GM19463 (cell line): ENCODE results near the gene GPHA2.
"Not testable (repeated sequence)": the region's sequence is repeated elsewhere in the genome, so short reads cannot be mapped to it uniquely, and the experiment has no call there.

ENCODE experiments used
- ATAC-seq: cut with Tn5 transposase; IDR thresholded peaks from one replicate; pipeline ENCODE4 v1.9.1; 2021; ENCODE audit warnings: mild to moderate bottlenecking, moderate library complexity; ENCODE audit not compliant: unreplicated experiment

GPHA2 gene, protein sequence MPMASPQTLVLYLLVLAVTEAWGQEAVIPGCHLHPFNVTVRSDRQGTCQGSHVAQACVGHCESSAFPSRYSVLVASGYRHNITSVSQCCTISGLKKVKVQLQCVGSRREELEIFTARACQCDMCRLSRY

GRCh38 chr11:64935359-64936081 is at the start of gene GPHA2:
Gene GPHA2, minus strand, starts transcription at chr11:64935893. Its CDS starts 433 bp downstream, at chr11:64935460.
- ATAC-seq = no peak

DNA sequence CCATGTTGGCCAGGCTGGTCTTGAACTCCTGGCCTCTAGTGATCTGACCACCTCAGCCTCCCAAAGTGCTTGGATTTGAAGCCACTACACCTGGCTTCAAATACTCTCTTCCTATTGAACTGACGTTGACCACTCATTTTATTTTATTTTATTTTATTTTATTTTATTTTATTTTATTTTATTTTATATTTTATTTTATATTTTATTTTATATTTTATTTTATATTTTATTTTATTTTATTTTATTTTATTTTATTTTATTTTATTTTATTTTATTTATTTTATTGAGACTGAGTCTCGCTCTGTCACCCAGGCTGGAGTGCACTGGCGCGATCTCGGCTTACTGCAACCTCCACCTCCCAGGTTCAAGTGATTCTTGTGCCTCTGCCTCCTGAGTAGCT is 47.6 kb upstream of the GPHA2 start:
- not testable (repeated sequence) for ATAC-seq

DNA sequence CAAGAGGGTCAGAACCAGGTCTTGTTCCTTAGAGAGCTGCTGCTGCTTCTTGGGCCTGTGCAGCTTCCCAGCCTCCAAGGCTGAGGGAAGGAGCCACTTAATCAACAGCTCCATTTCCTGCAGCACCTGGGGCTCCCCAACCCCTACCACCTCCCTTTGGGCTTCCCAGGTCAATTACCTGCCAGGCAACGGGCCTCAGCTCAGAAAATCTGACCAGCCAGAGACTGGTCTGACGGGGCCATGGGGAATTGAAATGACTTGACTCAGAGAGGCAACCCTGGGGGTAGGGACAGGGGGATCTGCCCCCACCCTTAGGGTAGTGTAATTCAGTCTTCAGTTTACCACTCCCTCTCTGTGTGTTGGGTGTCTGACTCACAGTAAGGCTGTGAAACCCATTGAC is 41.0 kb upstream of the GPHA2 start:
- no peak for ATAC-seq

DNA sequence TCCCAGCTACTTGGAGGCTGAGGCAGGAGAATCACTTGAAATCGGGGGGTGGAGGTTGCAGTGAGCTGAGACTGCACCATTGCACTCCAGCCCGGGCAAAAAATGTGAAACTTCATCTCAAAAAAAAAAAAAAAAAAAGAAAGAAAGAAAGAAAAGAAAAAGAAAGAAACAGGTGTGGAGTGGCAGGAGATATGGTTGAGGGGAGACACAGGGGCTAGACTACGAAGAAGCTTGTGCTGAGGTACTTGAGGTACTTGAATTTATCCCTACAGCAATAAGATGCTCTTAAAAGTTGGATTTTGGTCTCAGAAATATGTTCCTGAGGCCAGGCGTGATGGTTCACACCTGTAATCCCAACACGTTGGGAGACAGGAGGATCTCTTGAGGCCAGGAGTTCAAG is 38.4 kb upstream of the GPHA2 start:
- no peak for ATAC-seq

DNA sequence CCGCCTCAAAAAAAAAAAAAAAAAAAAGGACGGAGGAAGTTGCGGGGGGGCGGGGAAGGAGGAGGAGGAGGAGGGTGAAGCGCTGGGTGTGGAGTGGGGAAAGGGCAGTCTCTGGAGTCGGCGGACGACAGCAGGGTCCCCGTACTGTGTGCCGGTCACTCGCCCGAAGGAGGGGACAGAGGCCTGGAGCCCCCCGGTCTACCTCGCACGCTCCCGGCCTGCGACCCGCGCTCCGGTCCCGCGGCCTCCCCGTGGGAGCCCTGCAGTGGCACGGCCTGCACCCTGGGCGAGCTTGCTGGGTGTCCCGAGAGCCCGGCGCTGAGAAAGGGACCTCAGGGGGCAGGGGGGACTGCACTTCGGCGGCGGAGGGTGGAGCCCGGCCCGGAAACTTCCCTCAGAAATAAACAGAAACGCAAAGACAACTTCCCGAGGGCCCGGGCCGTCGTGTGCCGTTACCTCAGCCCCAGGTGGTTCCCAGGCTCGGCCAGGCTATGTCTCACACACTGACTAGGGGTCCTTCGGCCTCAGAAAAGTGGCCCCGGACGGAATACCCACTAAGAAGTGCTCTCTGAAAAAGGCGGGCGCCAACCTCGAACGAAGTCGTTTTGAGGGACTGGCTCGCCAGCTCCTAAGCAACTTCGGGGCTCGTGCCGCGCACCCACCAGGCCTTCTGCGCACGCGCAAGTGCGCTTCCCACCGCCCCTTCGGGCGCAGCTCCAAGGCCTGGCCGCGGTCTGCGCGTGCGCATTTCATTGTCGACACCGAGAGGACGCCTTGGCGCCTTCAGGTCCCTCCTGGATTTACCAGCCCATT is 35.9 kb upstream of the GPHA2 start, which contains the start of gene MAJIN:
Gene MAJIN, minus strand, starts transcription at position 688 of the 813 bp plus-strand sequence. CDS start 12,703 bp downstream, outside the sequence.
- no peak for ATAC-seq

GRCh38 chr11:64970731-64971151 is 35.0 kb upstream of the GPHA2 start:
- ATAC-seq = no peak

DNA sequence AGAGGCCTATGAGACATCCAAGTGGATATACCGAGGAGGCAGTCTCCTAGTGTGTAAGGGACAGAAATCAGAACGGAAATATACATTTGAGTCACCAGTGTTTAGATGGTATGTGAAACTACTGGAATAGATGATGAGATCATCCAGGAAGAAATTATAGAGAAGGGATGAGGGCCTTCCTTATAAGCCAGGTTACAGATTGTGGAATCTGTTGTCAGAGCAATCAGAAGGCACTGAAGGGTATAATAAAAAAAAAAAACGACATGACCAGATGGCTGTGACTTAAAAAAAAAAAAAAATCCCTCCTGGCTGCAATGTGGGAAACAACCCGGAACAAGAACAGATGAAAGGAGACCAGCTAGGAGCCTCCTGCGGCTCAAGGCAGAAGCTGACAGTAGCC is 33.5 kb upstream of the GPHA2 start:
- ATAC-seq = no peak

DNA sequence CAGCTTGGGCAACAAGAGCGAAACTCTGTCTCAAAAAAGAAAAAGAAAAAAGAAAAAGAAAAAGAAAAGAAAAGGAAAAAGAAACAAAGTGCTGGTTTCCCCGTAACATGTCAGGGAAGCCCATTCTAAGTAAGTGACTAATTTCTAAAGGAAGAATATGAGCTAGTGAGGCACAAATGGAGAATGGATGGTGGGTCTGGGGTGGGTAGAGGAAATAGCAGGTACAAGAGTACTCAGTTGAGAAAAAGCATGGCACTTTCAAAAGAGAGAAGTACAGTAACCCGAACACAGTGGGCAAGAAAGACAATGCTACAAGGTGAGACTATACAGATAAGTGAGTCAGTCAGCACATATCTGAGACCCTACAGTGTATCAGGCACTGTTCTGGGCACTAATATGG is 31.7 kb upstream of the GPHA2 start:
- no peak for ATAC-seq

DNA sequence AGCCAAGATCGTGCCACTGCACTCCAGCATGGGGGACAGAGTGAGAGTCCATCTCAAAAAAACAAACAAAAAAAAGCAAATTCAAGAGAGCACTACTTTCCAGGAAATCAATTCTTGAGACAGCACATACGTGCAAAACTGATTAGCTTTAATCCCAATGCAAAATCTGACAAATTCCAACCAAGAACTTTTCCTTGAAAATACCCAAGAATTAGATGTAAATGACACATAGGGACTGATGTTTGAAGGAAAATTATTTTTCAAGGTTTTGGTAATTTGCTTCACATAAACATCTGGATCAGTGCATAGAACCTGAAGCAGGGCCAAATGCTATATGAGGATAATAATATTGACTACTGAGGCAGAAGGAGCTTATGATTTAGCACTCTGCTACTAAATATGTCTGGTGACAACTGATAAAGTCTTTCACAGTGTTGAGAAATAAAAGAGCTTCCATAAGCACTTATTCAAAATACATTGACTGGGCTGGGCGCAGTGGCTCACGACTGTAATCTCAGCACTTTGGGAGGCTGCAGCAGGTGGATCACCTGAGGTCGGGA is 27.5 kb upstream of the GPHA2 start:
- no peak for ATAC-seq

DNA sequence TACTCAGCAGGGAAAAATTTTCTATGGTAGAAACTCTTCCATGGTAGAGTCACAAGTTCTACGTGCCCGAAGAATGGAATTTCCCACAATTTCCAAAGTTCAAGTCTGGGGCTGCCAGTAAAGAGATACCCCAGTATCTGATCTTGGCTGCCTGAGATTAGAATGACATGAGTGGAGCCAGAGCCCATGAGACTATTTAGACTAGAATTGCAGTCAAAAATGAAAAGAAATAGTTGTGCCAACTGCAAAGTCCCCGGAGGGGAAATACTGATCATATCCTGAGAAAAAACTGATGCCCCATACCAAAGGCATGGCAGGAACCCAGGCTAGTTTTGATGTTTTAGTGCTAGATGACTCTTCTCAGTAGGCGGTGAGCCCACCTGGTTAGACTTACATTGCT is 25.0 kb upstream of the GPHA2 start:
- ATAC-seq = no peak

- no peak for ATAC-seq
These were observed 23.8 kb upstream of the GPHA2 start for GRCh38 chr11:64959498-64959897.

DNA sequence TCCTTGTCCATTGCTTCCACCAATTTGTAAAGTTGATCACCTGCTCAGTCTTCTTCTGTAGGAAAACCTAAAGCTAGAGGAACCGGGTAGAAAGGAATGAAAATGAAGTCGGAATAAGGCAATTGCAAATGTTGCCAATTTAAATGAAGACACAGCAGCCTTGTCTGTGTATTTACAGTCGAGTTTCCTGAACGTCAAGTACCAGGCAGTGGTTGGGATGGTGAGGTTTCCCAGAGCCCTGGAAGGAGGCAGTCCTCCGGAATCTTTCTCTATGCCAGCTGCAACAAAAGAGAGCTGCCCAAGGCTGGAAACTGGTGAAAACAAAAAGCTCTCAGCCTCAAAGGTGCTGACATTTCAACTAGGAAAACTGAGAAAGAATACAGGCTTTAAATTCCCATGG is 18.5 kb upstream of the GPHA2 start:
- ATAC-seq = no peak

DNA sequence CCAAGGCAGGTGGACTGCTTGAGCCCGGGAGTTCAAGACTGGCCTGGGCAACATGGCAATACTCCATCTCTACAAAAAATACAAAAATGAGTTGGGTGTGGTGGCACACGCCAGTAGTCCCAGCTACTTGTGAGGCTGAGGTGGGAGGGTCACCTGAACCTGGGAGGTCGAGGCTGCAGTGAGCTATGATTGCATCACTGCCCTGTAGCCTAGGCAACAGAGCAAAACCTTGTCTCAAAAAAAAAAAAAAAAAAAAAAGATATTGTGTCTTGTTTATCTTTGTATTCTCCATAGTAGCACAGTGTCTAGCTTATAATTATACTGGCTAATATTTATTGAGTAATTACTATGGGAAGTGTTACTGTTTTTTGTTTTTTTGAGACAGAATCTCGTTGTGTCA is 15.8 kb upstream of the GPHA2 start:
- no peak for ATAC-seq

GRCh38 chr11:64947208-64947814 is 11.6 kb upstream of the GPHA2 start:
- no peak for ATAC-seq

DNA sequence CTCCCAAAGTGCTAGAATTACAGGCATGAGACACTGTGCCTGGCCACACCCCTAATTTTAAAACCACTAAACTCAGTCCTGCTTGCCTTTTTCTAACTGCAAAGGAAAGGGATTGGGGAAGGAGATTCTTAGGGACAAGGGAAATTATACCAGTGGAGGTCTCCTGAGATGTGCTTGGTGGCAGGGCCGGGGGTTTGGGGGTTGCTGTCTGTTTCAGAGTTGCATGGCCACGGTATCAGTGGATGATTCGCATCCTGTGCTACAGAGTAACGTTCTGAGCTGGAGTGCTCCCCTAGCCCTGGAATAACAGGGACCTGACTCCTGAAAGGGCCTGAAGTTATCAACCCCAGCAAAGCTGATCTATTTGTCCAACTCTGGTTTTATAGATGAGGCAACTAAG is 846 bp upstream of the GPHA2 start:
- no peak for ATAC-seq

DNA sequence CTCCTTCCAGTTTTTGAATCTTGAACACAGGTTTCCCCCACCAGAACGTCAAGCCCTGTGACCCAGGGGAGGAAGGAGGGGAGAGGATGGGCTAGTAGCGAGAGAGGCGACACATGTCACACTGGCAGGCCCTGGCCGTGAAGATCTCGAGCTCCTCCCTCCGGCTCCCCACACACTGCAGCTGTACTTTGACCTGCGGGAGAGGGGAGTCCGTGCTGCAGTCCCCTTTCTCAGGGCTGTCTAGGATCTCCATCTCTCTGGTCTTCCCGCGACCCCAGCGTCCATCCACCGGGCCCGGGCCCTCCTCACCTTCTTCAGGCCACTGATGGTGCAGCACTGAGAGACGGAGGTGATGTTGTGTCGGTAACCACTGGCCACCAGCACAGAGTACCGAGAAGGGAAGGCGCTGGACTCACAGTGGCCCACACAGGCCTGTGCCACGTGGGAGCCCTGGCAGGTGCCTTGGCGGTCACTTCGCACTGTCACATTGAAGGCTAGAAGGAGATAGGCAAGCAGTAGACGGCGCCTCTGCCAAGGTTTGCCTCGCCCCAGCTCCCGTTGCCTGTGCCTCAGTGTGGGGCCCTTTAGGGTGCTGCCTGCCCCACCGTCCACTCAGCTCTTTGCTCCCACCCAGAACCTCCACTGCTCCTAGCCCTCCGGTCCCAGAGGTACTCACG is 873 bp downstream of the GPHA2 start:
- ATAC-seq = no peak

DNA sequence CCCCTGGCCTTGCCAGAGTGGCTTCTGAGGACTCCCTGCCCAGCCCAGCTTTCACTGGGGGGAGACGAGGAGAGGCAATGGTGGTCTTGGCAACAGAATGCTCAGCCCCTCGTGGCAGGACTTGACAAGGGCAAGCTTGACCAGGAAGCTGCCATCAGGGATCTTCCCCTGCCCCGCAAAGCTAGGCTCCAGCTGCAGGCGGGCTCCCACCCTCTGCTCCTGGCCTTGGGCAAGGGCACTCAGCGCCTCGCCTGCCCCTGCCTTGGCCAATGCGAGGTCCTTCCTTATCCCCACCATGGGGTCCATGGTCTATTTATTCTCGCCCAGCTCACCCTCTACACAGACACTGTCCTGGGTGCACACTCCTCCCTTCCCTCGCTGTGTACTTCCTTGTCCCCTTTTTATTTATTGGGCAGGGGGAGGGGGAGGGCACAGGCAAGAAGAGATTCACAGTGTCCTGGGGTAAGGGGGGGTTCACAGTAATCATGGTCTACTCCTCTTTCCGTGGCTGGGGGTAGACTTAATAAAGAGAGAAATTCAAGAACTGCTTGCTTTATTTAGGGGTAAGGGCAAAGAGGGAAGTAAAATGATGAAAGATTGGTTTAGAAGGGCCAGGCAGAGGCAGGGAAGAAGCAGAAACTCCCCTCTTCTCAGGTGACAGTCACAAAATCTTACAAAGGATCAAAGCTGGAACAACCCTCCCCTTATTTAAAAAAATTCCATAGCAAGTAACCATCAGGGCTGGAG is 1.6 kb downstream of the GPHA2 start:
- no peak for ATAC-seq

GRCh38 chr11:64933213-64933934 is 2.3 kb downstream of the GPHA2 start:
- ATAC-seq = no peak

DNA sequence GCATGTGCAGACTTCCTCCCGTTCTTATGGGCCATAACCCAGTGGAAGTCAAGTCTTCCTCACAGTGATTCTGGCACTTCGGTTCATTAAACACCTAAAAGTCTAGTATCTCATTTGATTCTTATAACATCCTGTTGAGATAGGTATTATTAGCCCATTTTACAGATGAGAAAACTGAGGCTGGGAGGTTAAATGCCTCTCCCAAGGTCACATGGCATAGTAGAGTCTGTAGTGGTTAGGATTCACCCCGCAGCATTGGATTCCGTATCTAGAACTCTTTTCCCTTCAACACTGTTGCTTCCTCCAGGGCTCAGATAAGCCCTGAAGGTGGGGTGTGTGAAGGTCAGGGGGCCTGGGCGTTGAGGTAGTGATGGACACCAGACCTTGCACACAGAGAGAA is 3.4 kb downstream of the GPHA2 start:
- ATAC-seq = no peak
